ENCODE results near the gene SIGLEC8. TPM values are rescaled to one million over a fixed set of nuclear protein-coding genes. Genes with fewer than 3 reads are reported as not detected.
A peak's percentile ranks its signal among the peaks of the same experiment; 100 is the strongest.

SIGLEC8 gene
- total and polyA plus RNA-seq, 10 of the 15 experiments (the other 5 are each of a cell fraction or from before 2014, with no cell fraction given) = not detected

DNA sequence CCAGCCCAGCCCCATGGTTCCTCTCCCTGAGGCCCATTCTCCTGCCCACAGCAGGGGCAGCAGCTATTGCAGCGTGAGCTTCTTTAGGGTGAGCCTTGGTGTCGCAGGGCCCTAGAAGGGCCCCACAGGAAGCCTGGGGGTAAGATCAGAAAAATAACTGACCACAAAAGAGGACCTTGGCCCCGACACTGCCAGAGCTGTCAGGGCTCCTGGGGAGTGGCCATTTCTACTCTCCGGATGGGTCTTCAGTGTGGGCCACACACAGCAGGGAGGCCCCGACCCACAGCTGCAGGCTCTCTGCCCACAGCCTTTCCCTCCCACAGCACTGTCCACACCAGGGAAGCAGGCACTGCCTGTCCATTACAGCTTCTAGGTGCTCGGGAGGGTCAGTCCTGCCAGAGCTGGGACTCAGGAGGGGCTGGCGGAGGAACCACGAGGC lies 3.5 kb upstream of the SIGLEC8 start (continued):
- TF ChIP-seq SMARCA5 (IDR thresholded peaks at IDR 0.05) = no peak
- TF ChIP-seq STAT3 (IDR thresholded peaks at IDR 0.05; ENCODE audit: low read depth, low read length) = no peak
- TF ChIP-seq, protein P1, sequence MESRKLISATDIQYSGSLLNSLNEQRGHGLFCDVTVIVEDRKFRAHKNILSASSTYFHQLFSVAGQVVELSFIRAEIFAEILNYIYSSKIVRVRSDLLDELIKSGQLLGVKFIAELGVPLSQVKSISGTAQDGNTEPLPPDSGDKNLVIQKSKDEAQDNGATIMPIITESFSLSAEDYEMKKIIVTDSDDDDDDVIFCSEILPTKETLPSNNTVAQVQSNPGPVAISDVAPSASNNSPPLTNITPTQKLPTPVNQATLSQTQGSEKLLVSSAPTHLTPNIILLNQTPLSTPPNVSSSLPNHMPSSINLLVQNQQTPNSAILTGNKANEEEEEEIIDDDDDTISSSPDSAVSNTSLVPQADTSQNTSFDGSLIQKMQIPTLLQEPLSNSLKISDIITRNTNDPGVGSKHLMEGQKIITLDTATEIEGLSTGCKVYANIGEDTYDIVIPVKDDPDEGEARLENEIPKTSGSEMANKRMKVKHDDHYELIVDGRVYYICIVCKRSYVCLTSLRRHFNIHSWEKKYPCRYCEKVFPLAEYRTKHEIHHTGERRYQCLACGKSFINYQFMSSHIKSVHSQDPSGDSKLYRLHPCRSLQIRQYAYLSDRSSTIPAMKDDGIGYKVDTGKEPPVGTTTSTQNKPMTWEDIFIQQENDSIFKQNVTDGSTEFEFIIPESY (IDR thresholded peaks at IDR 0.05) = no peak

DNA sequence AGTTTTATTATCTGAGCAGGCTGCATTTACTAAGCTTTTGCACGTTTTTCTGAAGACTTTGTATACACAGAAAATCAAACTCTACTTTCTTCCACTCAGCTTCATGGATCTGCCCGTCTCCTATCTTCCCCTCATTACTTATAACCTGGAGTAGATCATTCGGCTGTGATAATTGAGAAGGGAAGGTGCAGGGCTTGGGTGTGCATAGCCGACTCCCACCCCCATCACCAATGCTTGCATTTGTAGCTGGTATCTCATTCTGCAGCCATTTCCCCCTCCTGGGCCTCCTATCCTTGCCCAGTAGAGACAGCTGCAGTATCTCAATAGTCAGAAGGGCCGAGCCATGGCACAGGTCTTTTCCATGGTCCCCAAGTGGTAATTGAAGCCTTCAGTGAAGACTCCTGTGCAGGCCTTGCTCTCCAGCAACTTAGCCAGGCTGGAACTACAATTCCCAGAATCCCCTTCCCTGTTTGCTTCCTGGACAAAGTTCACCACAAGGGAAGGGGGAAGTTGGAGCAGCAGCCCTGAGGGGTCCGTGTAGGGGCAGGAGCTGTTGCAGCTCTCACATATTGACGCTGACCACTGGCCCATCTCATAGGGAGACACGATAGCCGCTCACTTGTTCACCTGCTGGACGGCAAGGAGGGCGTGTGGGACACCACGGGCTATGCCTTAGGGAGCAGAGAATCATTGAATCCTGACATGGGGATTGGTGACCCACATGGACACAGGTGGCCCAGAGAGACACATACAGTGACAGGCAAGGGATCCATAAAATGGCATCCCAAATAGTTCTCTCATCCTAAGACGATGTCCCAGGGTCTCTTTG lies 2.1 kb upstream of the SIGLEC8 start:
- no peaks in the 10 kb centered on the region for H3K4me1 ChIP-seq (ENCODE audit: control insufficient read depth, insufficient read depth, low read length)
- RAD21 ChIA-PET (ENCODE audit: unreplicated experiment) = interaction anchor here (0.7 kb wide), 1 partner anchor 18 kb away, joined by 3 read pairs; no protein-coding TSS in a partner anchor
- CTCF ChIA-PET = interaction anchor here (1.0 to 2.7 kb wide), 5 partner anchors 13 to 301 kb away, joined by 3 to 13 read pairs (median 3); no protein-coding TSS in a partner anchor
- no TSS peak for BruUV-seq (replicated peaks)
- POLR2A ChIA-PET = no interaction called here
- no peaks in the 10 kb centered on the region for H3K36me3 ChIP-seq (ENCODE audit: control insufficient read depth in 2 of 2, insufficient read depth in 2 of 2, low read length in 1 of 2)
- H3K4me3 ChIP-seq = no peak overlapping the region
- in situ Hi-C loops (cut with MboI) = no loop called here
- peak overlapping the region; percentile 0; the same call in 1 of the 2 replicates for H2AFZ ChIP-seq (ENCODE audit: control insufficient read depth, low read depth, low read length)
- peak overlapping the region; percentile 13; the same call in 1 of the 2 replicates for H3K4me2 ChIP-seq (ENCODE audit: control insufficient read depth, insufficient read depth)
- SMC1A ChIA-PET (ENCODE audit: uncharacterized antibody, unreplicated experiment) = no interaction called here
- WGBS (ENCODE audit: insufficient coverage, insufficient replicate concordance, low lambda C conversion rate, missing lambda C conversion rate) = 38% methylated on average over 13 of the region's 13 CpGs
- no peaks in the 10 kb centered on the region for H3K27me3 ChIP-seq (replicated peaks in 1 of 2; ENCODE audit: control insufficient read depth in 2 of 2, insufficient read depth in 2 of 2, low read length in 1 of 2)
- H3K79me2 ChIP-seq (ENCODE audit: control insufficient read depth, insufficient read depth, low read length) = no peaks in the 10 kb centered on the region
- H3K9ac ChIP-seq (ENCODE audit: control insufficient read depth, insufficient read depth, low read length) = no peak overlapping the region
- no peaks in the 10 kb centered on the region for H4K20me1 ChIP-seq (ENCODE audit: control insufficient read depth, insufficient read depth)
- no peaks in the 10 kb centered on the region for H3K9me3 ChIP-seq (replicated peaks; ENCODE audit: control insufficient read depth, insufficient read depth, low read length)
- H3K27ac ChIP-seq (ENCODE audit: control insufficient read depth, insufficient read depth) = no peak overlapping the region
- DNase-seq (ENCODE audit: low read depth, low spot score) (no peak), ATAC-seq (peak; percentile 20; the same call in 1 of the 3 replicates), FAIRE-seq (no peak)
- intact Hi-C loops (cut with micrococcal nuclease; ENCODE audit: unreplicated experiment) = no loop called here
- TF ChIP-seq SIN3A (IDR thresholded peaks at IDR 0.05; ENCODE audit: low read depth, low read length) = no peak
- no peak for TF ChIP-seq PAX5 (IDR thresholded peaks at IDR 0.05; ENCODE audit: borderline replicate concordance, low read depth, low read length)
- peak; percentile 59 for TF ChIP-seq IKZF1 (conservative IDR thresholded peaks at IDR 0.05)
- TF ChIP-seq, protein P2, sequence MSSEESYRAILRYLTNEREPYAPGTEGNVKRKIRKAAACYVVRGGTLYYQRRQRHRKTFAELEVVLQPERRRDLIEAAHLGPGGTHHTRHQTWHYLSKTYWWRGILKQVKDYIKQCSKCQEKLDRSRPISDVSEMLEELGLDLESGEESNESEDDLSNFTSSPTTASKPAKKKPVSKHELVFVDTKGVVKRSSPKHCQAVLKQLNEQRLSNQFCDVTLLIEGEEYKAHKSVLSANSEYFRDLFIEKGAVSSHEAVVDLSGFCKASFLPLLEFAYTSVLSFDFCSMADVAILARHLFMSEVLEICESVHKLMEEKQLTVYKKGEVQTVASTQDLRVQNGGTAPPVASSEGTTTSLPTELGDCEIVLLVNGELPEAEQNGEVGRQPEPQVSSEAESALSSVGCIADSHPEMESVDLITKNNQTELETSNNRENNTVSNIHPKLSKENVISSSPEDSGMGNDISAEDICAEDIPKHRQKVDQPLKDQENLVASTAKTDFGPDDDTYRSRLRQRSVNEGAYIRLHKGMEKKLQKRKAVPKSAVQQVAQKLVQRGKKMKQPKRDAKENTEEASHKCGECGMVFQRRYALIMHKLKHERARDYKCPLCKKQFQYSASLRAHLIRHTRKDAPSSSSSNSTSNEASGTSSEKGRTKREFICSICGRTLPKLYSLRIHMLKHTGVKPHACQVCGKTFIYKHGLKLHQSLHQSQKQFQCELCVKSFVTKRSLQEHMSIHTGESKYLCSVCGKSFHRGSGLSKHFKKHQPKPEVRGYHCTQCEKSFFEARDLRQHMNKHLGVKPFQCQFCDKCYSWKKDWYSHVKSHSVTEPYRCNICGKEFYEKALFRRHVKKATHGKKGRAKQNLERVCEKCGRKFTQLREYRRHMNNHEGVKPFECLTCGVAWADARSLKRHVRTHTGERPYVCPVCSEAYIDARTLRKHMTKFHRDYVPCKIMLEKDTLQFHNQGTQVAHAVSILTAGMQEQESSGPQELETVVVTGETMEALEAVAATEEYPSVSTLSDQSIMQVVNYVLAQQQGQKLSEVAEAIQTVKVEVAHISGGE (CRISPR knock-in tag; IDR thresholded peaks at IDR 0.05) = peak; percentile 14; the same call in 1 of the 2 replicates
- TF ChIP-seq SUPT20H (IDR thresholded peaks at IDR 0.05; ENCODE audit: borderline replicate concordance, control insufficient read depth, low read depth, low read length) = no peak
- TF ChIP-seq, protein P3, sequence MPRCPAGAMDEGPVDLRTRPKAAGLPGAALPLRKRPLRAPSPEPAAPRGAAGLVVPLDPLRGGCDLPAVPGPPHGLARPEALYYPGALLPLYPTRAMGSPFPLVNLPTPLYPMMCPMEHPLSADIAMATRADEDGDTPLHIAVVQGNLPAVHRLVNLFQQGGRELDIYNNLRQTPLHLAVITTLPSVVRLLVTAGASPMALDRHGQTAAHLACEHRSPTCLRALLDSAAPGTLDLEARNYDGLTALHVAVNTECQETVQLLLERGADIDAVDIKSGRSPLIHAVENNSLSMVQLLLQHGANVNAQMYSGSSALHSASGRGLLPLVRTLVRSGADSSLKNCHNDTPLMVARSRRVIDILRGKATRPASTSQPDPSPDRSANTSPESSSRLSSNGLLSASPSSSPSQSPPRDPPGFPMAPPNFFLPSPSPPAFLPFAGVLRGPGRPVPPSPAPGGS (IDR thresholded peaks at IDR 0.05; ENCODE audit: borderline replicate concordance, insufficient read depth, low read depth, low read length, poor library complexity, severe bottlenecking) = no peak
- TF ChIP-seq BCL11A (IDR thresholded peaks at IDR 0.05; ENCODE audit: low read depth, low read length) = no peak
- no peak for TF ChIP-seq CHD1 (IDR thresholded peaks at IDR 0.05; ENCODE audit: low read depth, low read length)
- no peak for TF ChIP-seq YY1 (IDR thresholded peaks at IDR 0.05; ENCODE audit: low read depth, low read length)
- TF ChIP-seq SMC3 (IDR thresholded peaks at IDR 0.05; ENCODE audit: borderline replicate concordance, low read length) = no peak
- no peak for TF ChIP-seq EED (IDR thresholded peaks at IDR 0.05; ENCODE audit: low read depth)
- TF ChIP-seq PAX8 (IDR thresholded peaks at IDR 0.05) = no peak
- TF ChIP-seq ASH2L (IDR thresholded peaks at IDR 0.05; ENCODE audit: borderline replicate concordance, low read depth) = no peak
